K562 (cell line): ENCODE data around the gene SMIM41. TPM values are rescaled to one million over a fixed set of nuclear protein-coding genes. Genes with fewer than 3 reads are reported as not detected.

Source experiments
- ATAC-seq: fragments of 200-7000 bp; cut with Tn5 transposase; 3 replicates; pipeline ENCODE4 v1.9.1; 2020; ENCODE audit warnings: moderate library complexity
- BruUV-seq: library from RNA; stranded (reverse); fragments of 400-500 nt; replicated peaks from 2 replicates; lab custom pipeline; 2021; lab: Mats Ljungman, UMichigan
- CTCF ChIA-PET: fragments of 300-600 bp; formaldehyde crosslinking; extraction: SDS; loops from one replicate; lab custom pipeline; 2021; ENCODE audit warnings: low intra/inter-chr PET ratio; lab: Yijun Ruan, JAX
- POLR2A ChIA-PET: fragments of 300-600, 350-650 bp; sonication (Branson Sonifier 250); formaldehyde crosslinking; extraction: SDS; loops from one replicate; lab custom pipeline; 2021; ENCODE audit warnings: antibody characterized with exemption, inconsistent platforms; lab: Yijun Ruan, JAX
- DNase-seq, 4 experiments: peaks; one replicate each; pipeline versions ENCODE4 v3.0.0 to v3.0.0-alpha.2; 2011 to 2018; ENCODE audit warnings: low spot score in 3 of 4, mixed read lengths in 3 of 4; ENCODE audit errors: extremely low read depth in 1 of 4
- FAIRE-seq: peaks from 2 replicates; lab custom pipeline; 2011; peaks lifted over from hg19 to GRCh38; lab: Jason Lieb, UNC
- H2AFZ ChIP-seq: 2 replicates; pipeline ENCODE4 v1.6.0; 2011; ENCODE audit warnings: low read depth, low read length, control low read depth, inconsistent platforms
- H3K27ac ChIP-seq: fragments of 200-600 bp; 3 replicates; pipeline ENCODE4 v1.8.0; 2011; ENCODE audit warnings: low read depth, mild to moderate bottlenecking, control low read depth, inconsistent platforms, low read length, moderate library complexity, mixed read lengths; ENCODE audit errors: extremely low read depth
- H3K27me3 ChIP-seq, 2 experiments: fragments of 300-600 bp in 1 of 2; 2 replicates in 1 of 2; 3 replicates in 1 of 2; pipeline versions ENCODE4 v1.6.0 to v1.8.0; 2011; ENCODE audit warnings: inconsistent platforms in 2 of 2, low read length in 2 of 2, mild to moderate bottlenecking in 1 of 2, mixed read lengths in 1 of 2, moderate library complexity in 1 of 2; ENCODE audit not compliant: control insufficient read depth in 2 of 2, insufficient read depth in 2 of 2
- H3K36me3 ChIP-seq: fragments of 300-600 bp; 3 replicates; pipeline ENCODE4 v1.8.0; 2011; ENCODE audit warnings: mild to moderate bottlenecking, low read length, inconsistent platforms; ENCODE audit not compliant: control insufficient read depth, insufficient read depth
- H3K4me1 ChIP-seq, 2 experiments: fragments of 200-600 bp in 1 of 2; replicated peaks in 1 of 2; 2 replicates in 1 of 2; 3 replicates in 1 of 2; pipeline versions ENCODE4 v1.5.1 to v1.8.0; 2011; ENCODE audit warnings: inconsistent platforms in 2 of 2, low read length in 2 of 2, mild to moderate bottlenecking in 1 of 2, mixed read lengths in 1 of 2, moderate library complexity in 1 of 2; ENCODE audit not compliant: control insufficient read depth in 2 of 2, insufficient read depth in 2 of 2
- H3K4me2 ChIP-seq: 2 replicates; pipeline ENCODE4 v1.6.1; 2011; ENCODE audit warnings: low read length, control low read depth, inconsistent platforms, mixed read lengths; ENCODE audit not compliant: insufficient read depth
- H3K4me3 ChIP-seq: fragments of 200-600 bp; sonication (generic), shearing (Covaris generic); 2 replicates; pipeline ENCODE4 v1.5.1; 2016; ENCODE audit warnings: control low read depth, inconsistent platforms
- H3K79me2 ChIP-seq: fragments of 200-600 bp; 3 replicates; pipeline ENCODE4 v1.8.0; 2011; ENCODE audit warnings: low read length, inconsistent platforms; ENCODE audit not compliant: control insufficient read depth, insufficient read depth
- H3K9ac ChIP-seq, 2 experiments: 2 replicates each; pipeline versions ENCODE4 v1.6.0 to v1.6.1; 2011; ENCODE audit warnings: low read depth in 2 of 2, low read length in 2 of 2, control low read depth in 1 of 2, inconsistent platforms in 1 of 2, mild to moderate bottlenecking in 1 of 2, mixed read lengths in 1 of 2; ENCODE audit not compliant: insufficient read depth in 1 of 2
- H3K9me1 ChIP-seq: one replicate; pipeline ENCODE4 v1.6.0; 2011; ENCODE audit warnings: inconsistent platforms, mild to moderate bottlenecking, low read length, moderate library complexity; ENCODE audit not compliant: control insufficient read depth, insufficient read depth
- H3K9me3 ChIP-seq: replicated peaks from 2 replicates; pipeline ENCODE4 v1.5.1; 2011; ENCODE audit warnings: low read depth, low read length, inconsistent platforms; ENCODE audit not compliant: control insufficient read depth, insufficient read depth
- H4K20me1 ChIP-seq: replicated peaks from 2 replicates; pipeline ENCODE4 v1.6.1; 2011; ENCODE audit warnings: low read length, inconsistent platforms, mixed read lengths; ENCODE audit not compliant: control insufficient read depth, insufficient read depth
- PHB2 ChIP-seq: fragments of 450-650 bp; IDR thresholded peaks from 2 replicates; pipeline ENCODE4 v1.6.1; 2017; ENCODE audit warnings: low read depth
- RBBP5 ChIP-seq: fragments of 200-600 bp; sonication (generic); IDR thresholded peaks from 2 replicates; pipeline ENCODE4 v1.6.1; 2012; ENCODE audit warnings: borderline replicate concordance, mild to moderate bottlenecking, low read length, control low read depth, inconsistent platforms; ENCODE audit not compliant: insufficient read depth, poor library complexity, severe bottlenecking
- ZNF830 ChIP-seq: fragments of 250-450 bp; sonication (Bioruptor Pico); IDR thresholded peaks from 2 replicates; pipeline ENCODE4 v1.5.0; 2021; ENCODE audit warnings: mild to moderate bottlenecking
- WGBS: fragments of 100-300 bp; shearing (Covaris generic); methylation state at CpG from one replicate; pipeline ENCODE4 v1.1.6; 2016; ENCODE audit warnings: low coverage, mixed read lengths; ENCODE audit not compliant: insufficient coverage; ENCODE audit errors: missing lambda C conversion rate; 5-methylcytosine and 5-hydroxymethylcytosine counted together
- in situ Hi-C: fragments of 300-500 bp; cut with MboI; formaldehyde crosslinking; loops from 4 replicates; pipeline ENCODE4 v1.15.0; 2018; ENCODE audit warnings: inconsistent platforms, mixed read lengths
- intact Hi-C: fragments of 100-400 bp; cut with micrococcal nuclease; formaldehyde crosslinking; loops from 2 replicates; pipeline ENCODE4 v1.14.2; 2022
- polyA plus RNA-seq, 8 experiments: library from polyadenylated mRNA; depleted of rRNA in 4 of 8; stranded (reverse) in 5 of 8; unstranded in 3 of 8; fragments of >200 nt; fragmentation: Nextera tagmentation in 2 of 8; fragmentation: Illumina TruSeq in 1 of 8; extraction: Ambion mirVana in 2 of 8; extraction: Trizol in 1 of 8; gene quantifications; 2 replicates each; pipeline versions ENCODE4 v1.2.1 to v1.2.3, GENCODE V29; 2011 to 2014; ENCODE audit warnings: inconsistent platforms in 1 of 8, missing spikeins in 1 of 8
- total RNA-seq, 7 experiments: library from RNA; depleted of rRNA in 6 of 7; stranded (reverse); fragments of >200 nt in 6 of 7; fragmentation: Illumina TruSeq in 2 of 7; extraction: Trizol in 2 of 7; gene quantifications; 2 replicates each; pipeline versions ENCODE4 v1.2.1 to v1.2.3, GENCODE V29; 2011 to 2021; ENCODE audit warnings: low replicate concordance in 1 of 7
- TF ChIP-seq, protein P1 (sequence below), 2 experiments: IDR thresholded peaks; 2 replicates each; pipeline ENCODE4 v1.6.1; 2012; ENCODE audit warnings: improper control_type of control experiment in 2 of 2, low read depth in 2 of 2, low read length in 2 of 2, borderline replicate concordance in 1 of 2

Gene SMIM41
- total and polyA plus RNA-seq, 9 of the 15 experiments (the other 6 are each of a cell fraction or from before 2014, with no cell fraction given) = not detected

DNA sequence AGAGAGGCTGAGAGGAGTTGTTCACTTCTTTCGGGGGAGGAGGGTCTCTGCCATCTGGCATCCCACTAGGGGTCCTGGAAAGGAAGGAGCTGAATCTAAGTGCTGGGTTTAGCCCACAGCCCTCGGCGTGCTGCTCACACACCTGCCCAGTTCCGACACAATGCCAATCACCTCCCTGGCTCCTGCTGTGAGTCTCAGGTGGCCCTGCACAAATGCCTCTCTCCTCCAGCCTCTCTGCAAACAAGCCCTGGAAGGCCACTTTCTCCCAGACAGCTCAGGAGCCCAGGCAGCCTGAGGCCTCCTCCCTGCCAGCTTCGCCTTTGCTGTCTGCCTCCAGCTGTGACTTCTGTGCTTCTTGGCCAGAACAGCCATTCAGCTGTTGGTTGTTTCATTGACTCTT is 51.2 kb downstream of the SMIM41 start:
- ATAC-seq (no peak), DNase-seq (no peak), FAIRE-seq (no peak)
- H3K27me3 ChIP-seq = peaks cover 33 to 61% of the 10 kb centered on the region in 2 experiments; a peak in 4 of 5 replicates
- no peak overlapping the region for H3K4me3 ChIP-seq
- no peak overlapping the region for H3K27ac ChIP-seq
- H4K20me1 ChIP-seq = no peaks in the 10 kb centered on the region; the same call in 1 of the 2 replicates
- H3K9me3 ChIP-seq = no peaks in the 10 kb centered on the region
- no peak overlapping the region for H2AFZ ChIP-seq
- 0% methylated on average over 5 of the region's 5 CpGs for WGBS
- no peaks in the 10 kb centered on the region for H3K9me1 ChIP-seq
- H3K4me2 ChIP-seq = no peak overlapping the region
- no peaks in the 10 kb centered on the region for H3K79me2 ChIP-seq
- ChIA-PET CTCF (no interaction called here), POLR2A (interaction anchor here (0.6 kb wide), 1 partner anchor 390 kb away, joined by 3 read pairs; no protein-coding TSS in a partner anchor)
- in situ Hi-C loops (no loop called here), intact Hi-C loops (no loop called here)
- no peaks in the 10 kb centered on the region for H3K36me3 ChIP-seq
- TF ChIP-seq PHB2 (no peak), ZNF830 (no peak), RBBP5 (no peak)
- TF ChIP-seq, protein P1, sequence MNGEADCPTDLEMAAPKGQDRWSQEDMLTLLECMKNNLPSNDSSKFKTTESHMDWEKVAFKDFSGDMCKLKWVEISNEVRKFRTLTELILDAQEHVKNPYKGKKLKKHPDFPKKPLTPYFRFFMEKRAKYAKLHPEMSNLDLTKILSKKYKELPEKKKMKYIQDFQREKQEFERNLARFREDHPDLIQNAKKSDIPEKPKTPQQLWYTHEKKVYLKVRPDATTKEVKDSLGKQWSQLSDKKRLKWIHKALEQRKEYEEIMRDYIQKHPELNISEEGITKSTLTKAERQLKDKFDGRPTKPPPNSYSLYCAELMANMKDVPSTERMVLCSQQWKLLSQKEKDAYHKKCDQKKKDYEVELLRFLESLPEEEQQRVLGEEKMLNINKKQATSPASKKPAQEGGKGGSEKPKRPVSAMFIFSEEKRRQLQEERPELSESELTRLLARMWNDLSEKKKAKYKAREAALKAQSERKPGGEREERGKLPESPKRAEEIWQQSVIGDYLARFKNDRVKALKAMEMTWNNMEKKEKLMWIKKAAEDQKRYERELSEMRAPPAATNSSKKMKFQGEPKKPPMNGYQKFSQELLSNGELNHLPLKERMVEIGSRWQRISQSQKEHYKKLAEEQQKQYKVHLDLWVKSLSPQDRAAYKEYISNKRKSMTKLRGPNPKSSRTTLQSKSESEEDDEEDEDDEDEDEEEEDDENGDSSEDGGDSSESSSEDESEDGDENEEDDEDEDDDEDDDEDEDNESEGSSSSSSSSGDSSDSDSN (IDR thresholded peaks at IDR 0.05; ENCODE audit: borderline replicate concordance in 1 of 2, low read depth in 2 of 2, low read length in 2 of 2) = no peak
- no peak overlapping the region for H3K9ac ChIP-seq
- peaks cover 0 to 14% of the 10 kb centered on the region in 2 experiments; a peak in 1 of 5 replicates for H3K4me1 ChIP-seq
- no TSS peak for BruUV-seq
